Measurements from ENCODE around the gene FUT6.

DNA sequence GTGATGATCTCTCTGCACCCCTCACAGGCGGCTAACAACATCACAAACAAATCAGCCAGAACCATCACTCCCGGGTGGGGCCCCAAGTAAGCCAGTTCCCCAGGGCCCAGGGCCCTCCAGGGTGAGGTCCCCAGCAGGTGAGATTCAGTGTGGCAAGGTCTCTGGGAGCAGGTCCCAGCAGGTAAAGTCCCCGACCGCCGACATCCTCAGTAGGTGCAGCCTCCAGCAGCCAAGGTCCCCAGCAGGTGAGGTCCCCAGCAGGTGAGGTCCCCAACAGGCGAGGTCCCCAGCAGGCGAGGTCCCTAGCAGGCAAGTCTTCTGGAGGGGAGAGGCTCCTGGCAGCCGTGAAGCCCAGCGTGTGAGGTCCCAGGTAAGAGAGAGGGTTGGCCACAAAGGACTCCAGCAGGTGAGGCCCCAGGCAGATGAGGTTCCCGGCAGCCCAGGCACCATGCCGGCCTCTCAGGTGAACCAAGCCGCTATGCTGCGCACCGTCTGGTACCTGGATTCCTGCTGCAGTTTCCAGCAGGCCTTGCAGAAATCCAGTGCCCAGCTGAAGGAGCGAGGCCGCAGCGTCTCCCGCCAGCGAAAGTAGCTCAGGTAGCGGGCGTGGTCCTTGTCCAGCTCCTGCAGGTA, 3.9 kb upstream of the FUT6 start:
- TF ChIP-seq, protein P1, sequence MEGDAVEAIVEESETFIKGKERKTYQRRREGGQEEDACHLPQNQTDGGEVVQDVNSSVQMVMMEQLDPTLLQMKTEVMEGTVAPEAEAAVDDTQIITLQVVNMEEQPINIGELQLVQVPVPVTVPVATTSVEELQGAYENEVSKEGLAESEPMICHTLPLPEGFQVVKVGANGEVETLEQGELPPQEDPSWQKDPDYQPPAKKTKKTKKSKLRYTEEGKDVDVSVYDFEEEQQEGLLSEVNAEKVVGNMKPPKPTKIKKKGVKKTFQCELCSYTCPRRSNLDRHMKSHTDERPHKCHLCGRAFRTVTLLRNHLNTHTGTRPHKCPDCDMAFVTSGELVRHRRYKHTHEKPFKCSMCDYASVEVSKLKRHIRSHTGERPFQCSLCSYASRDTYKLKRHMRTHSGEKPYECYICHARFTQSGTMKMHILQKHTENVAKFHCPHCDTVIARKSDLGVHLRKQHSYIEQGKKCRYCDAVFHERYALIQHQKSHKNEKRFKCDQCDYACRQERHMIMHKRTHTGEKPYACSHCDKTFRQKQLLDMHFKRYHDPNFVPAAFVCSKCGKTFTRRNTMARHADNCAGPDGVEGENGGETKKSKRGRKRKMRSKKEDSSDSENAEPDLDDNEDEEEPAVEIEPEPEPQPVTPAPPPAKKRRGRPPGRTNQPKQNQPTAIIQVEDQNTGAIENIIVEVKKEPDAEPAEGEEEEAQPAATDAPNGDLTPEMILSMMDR (IDR thresholded peaks at IDR 0.05): no peak
- no peak for TF ChIP-seq POLR2AphosphoS5 (IDR thresholded peaks at IDR 0.05; ENCODE audit: low read depth, low read length)
